B cell (primary cell): ENCODE measurements around the gene USP7. TPM values are rescaled to one million over a fixed set of nuclear protein-coding genes. Genes with fewer than 3 reads are reported as not detected.

Experiments used
- ATAC-seq: fragments of 200-7000 bp; cut with Tn5 transposase; one replicate; pipeline ENCODE4 v1.10.0; 2021; ENCODE audit warnings: low read depth, mild to moderate bottlenecking, moderate number of reproducible peaks, moderate library complexity
- CTCF ChIA-PET: fragments of 350-600 bp; sonication (Branson Sonifier 250); formaldehyde crosslinking; loops from one replicate; lab custom pipeline; 2021; ENCODE audit warnings: antibody characterized with exemption, inconsistent platforms; lab: Charles Lee
- POLR2A ChIA-PET: fragments of 350-600 bp; sonication (Branson Sonifier 250); formaldehyde crosslinking; loops from one replicate; lab custom pipeline; 2021; ENCODE audit warnings: antibody characterized with exemption; lab: Charles Lee
- DNase-seq: peaks from one replicate; pipeline ENCODE4 v3.0.0; 2013
- H2AFZ ChIP-seq: 2 replicates; pipeline ENCODE4 v1.6.1; 2012; ENCODE audit warnings: mild to moderate bottlenecking, low read depth, low read length; ENCODE audit not compliant: insufficient read depth, poor library complexity, severe bottlenecking
- H3K27ac ChIP-seq, 2 donors: 1 replicate in 1 of 2; 2 replicates in 1 of 2; pipeline ENCODE4 v1.5.1; 2012 to 2013; ENCODE audit warnings: low read length in 2 of 2, mild to moderate bottlenecking in 2 of 2, moderate library complexity in 1 of 2
- H3K27me3 ChIP-seq, 4 experiments: fragments of 200-600 bp in 1 of 4; sonication (generic) in 1 of 4; replicated peaks in 1 of 4; 1 replicate in 2 of 4; 2 replicates in 2 of 4; pipeline versions ENCODE4 v1.6.1 to v1.7.0; 2013 to 2016; ENCODE audit warnings: low read length in 3 of 4, mild to moderate bottlenecking in 2 of 4, mixed read lengths in 1 of 4, moderate library complexity in 1 of 4; ENCODE audit not compliant: insufficient read depth in 4 of 4, control insufficient read depth in 3 of 4; ENCODE audit errors: control extremely low read depth in 1 of 4
- H3K36me3 ChIP-seq, 2 experiments: replicated peaks in 1 of 2; 1 replicate in 1 of 2; 2 replicates in 1 of 2; pipeline versions ENCODE4 v1.6.1 to v1.7.1; 2013; ENCODE audit warnings: low read length in 1 of 2; ENCODE audit not compliant: insufficient read depth in 2 of 2, control insufficient read depth in 1 of 2; ENCODE audit errors: control extremely low read depth in 1 of 2, extremely low read depth in 1 of 2
- H3K4me1 ChIP-seq, 2 donors: fragments of 200-600 bp in 1 of 2; sonication (generic) in 1 of 2; 1 replicate in 1 of 2; 2 replicates in 1 of 2; pipeline versions ENCODE4 v1.5.1 to v1.6.1; 2013 to 2017; ENCODE audit warnings: low read length in 2 of 2; ENCODE audit not compliant: control insufficient read depth in 2 of 2, insufficient read depth in 2 of 2
- H3K4me2 ChIP-seq: replicated peaks from 2 replicates; pipeline ENCODE3; 2012; ENCODE audit warnings: mild to moderate bottlenecking, low read depth, low read length; ENCODE audit not compliant: poor library complexity, severe bottlenecking
- H3K4me3 ChIP-seq, 5 experiments: fragments of 200-600 bp in 1 of 5; sonication (generic) in 1 of 5; 1 replicate in 3 of 5; 2 replicates in 2 of 5; pipeline versions ENCODE4 v1.5.1 to v1.7.0; 2011 to 2016; ENCODE audit warnings: low read length in 4 of 5, mild to moderate bottlenecking in 4 of 5, low read depth in 2 of 5, control low read depth in 1 of 5, moderate library complexity in 1 of 5; ENCODE audit not compliant: insufficient read depth in 1 of 5; ENCODE audit errors: control extremely low read depth in 1 of 5, extremely low read depth in 1 of 5
- H3K79me2 ChIP-seq: fragments of 200-600 bp; sonication (generic); one replicate; pipeline ENCODE4 v1.6.0; 2016; ENCODE audit warnings: low read length; ENCODE audit not compliant: control insufficient read depth, insufficient read depth
- H3K9ac ChIP-seq: fragments of 200-600 bp; sonication (generic); 2 replicates; pipeline ENCODE4 v1.6.1; 2017; ENCODE audit warnings: mild to moderate bottlenecking, low read length, moderate library complexity
- H3K9me3 ChIP-seq, 3 donors: one replicate each; pipeline versions ENCODE4 v1.6.1 to v1.7.1; 2013; ENCODE audit warnings: low read length in 2 of 3; ENCODE audit not compliant: control insufficient read depth in 2 of 3, insufficient read depth in 1 of 3; ENCODE audit errors: control extremely low read depth in 1 of 3
- H4K20me1 ChIP-seq: 2 replicates; pipeline ENCODE4 v1.6.0; 2012; ENCODE audit warnings: mild to moderate bottlenecking, low read length; ENCODE audit not compliant: insufficient read depth, control insufficient read depth, poor library complexity, severe bottlenecking
- H3K27ac Mint-ChIP-seq: one replicate; pipeline ENCODE4 v1.8.0; 2021; ENCODE audit warnings: mixed read lengths
- H3K27me3 Mint-ChIP-seq: one replicate; pipeline ENCODE4 v1.8.0; 2021; ENCODE audit warnings: mixed read lengths
- H3K4me1 Mint-ChIP-seq: one replicate; pipeline ENCODE4 v1.8.0; 2021; ENCODE audit warnings: mixed read lengths
- H3K4me3 Mint-ChIP-seq: one replicate; pipeline ENCODE4 v1.8.0; 2021; ENCODE audit warnings: mixed read lengths
- H3K9me3 Mint-ChIP-seq: one replicate; pipeline ENCODE4 v1.8.0; 2022; ENCODE audit warnings: mixed read lengths; ENCODE audit not compliant: insufficient read depth
- CTCF ChIP-seq: fragments of 200-600 bp; IDR thresholded peaks from one replicate; pipeline ENCODE4 v1.8.0; 2022; ENCODE audit warnings: antibody characterized with exemption, mild to moderate bottlenecking
- EZH2 ChIP-seq: IDR thresholded peaks from 2 replicates; pipeline ENCODE4 v1.6.1; 2012; ENCODE audit warnings: borderline replicate concordance, low read depth, mild to moderate bottlenecking, moderate library complexity, low read length; ENCODE audit not compliant: insufficient read depth, poor library complexity, severe bottlenecking
- WGBS: methylation state at CpG from one replicate; pipeline ENCODE4 v1.1.5; 2013; ENCODE audit warnings: missing lambda C conversion rate; ENCODE audit not compliant: insufficient coverage; 5-methylcytosine and 5-hydroxymethylcytosine counted together
- intact Hi-C: fragments of 100-400 bp; cut with micrococcal nuclease; formaldehyde crosslinking; loops from one replicate; pipeline ENCODE4 v1.10.0; 2022
- polyA plus RNA-seq: library from polyadenylated mRNA; depleted of rRNA; stranded (reverse); fragments of >200 nt; gene quantifications from 2 replicates; pipeline ENCODE4 v1.2.3, GENCODE V29; 2012
- total RNA-seq, 2 donors: library from RNA; stranded (reverse); fragments of 120-200 nt in 1 of 2; gene quantifications; 1 replicate in 1 of 2; 2 replicates in 1 of 2; pipeline versions ENCODE4 v1.2.3 to v1.2.4, GENCODE V29; 2013 to 2022

The USP7 gene
- total and polyA plus RNA-seq, 2 donors (not counting 1 experiment from before 2014, with no cell fraction given), result 27.4 to 223 TPM

- POLR2A ChIA-PET, result interaction anchor here (1.5 kb wide), 1 partner anchor 224 kb away, joined by 5 read pairs; the partner anchor contains the start of gene HAPSTR1
These were observed 96.3 kb downstream of the USP7 start for GRCh38 chr16:8867216-8867931.

More at GRCh38 chr16:8867216-8867931, 96.3 kb downstream of the USP7 start:
- Mint-ChIP-seq H3K4me1 (peaks cover 59% of the 10 kb centered on the region), H3K27ac (peak overlapping the region; percentile 93), H3K4me3 (peak overlapping the region; percentile 94), H3K27me3 (no peaks in the 10 kb centered on the region), H3K9me3 (no peaks in the 10 kb centered on the region)
- DNase-seq (peak; percentile 37), ATAC-seq (no peak)
- WGBS, result 10% methylated on average over 33 of the region's 35 CpGs
- Histone ChIP-seq H3K9ac (peak overlapping the region; percentile 77), H3K4me2 (peak overlapping the region; percentile 99), H3K27ac (peak overlapping the region in 1 of 2 donors; percentile 66), H3K27me3 (no peaks in the 10 kb centered on the region), H3K79me2 (peaks cover 60% of the 10 kb centered on the region), H3K9me3 (no peaks in the 10 kb centered on the region), H2AFZ (peak overlapping the region; percentile 81), H4K20me1 (peaks cover 58% of the 10 kb centered on the region), H3K4me3 (peak overlapping the region; percentile 76 to 89 (median 84)), H3K4me1 (peaks cover 34 to 68% of the 10 kb centered on the region in 2 donors), H3K36me3 (no peaks in the 10 kb centered on the region)
- CTCF ChIA-PET, result no interaction called here
- TF ChIP-seq EZH2 (no peak), CTCF (no peak)
- intact Hi-C loops, result loop anchor here (5.0 kb wide), 2 partner anchors 300 to 1875 kb away; partner anchors contain the start of gene NUBP1
